ENCODE measurements around the gene SUSD4.

Gene SUSD4

GRCh38 chr1:223188618-223189356 lies 175.2 kb downstream of the SUSD4 start:
- DNase-seq (ENCODE audit: low spot score) = no peak
- no peak overlapping the region for H3K4me3 ChIP-seq (ENCODE audit: low read length in 2 of 2)
- no peak overlapping the region for H4K91ac ChIP-seq (ENCODE audit: low read depth, low read length, poor library complexity)

GRCh38 chr1:223186800-223187199 lies 177.2 kb downstream of the SUSD4 start:
- Histone ChIP-seq H2BK120ac (ENCODE audit: low read depth, low read length) (no peak overlapping the region), H2AK5ac (ENCODE audit: low read depth, low read length) (no peak overlapping the region), H3K4ac (ENCODE audit: low read length) (no peak overlapping the region), H3K27ac (replicated peaks; ENCODE audit: low read length) (no peak overlapping the region), H3K27me3 (ENCODE audit: control insufficient read depth in 3 of 3, insufficient read depth in 3 of 3, low read depth in 1 of 3, low read length in 3 of 3) (no peaks in the 10 kb centered on the region), H2BK15ac (ENCODE audit: low read length) (no peak overlapping the region), H3K18ac (ENCODE audit: low read length) (no peak overlapping the region), H2AFZ (ENCODE audit: low read length) (no peak overlapping the region), H3K36me3 (replicated peaks in 1 of 2; ENCODE audit: control insufficient read depth in 2 of 2, insufficient read depth in 2 of 2, low read length in 2 of 2) (no peaks in the 10 kb centered on the region), H3K4me1 (ENCODE audit: control insufficient read depth in 2 of 2, insufficient read depth in 1 of 2, low read depth in 1 of 2, low read length in 2 of 2) (no peaks in the 10 kb centered on the region), H3K9me3 (replicated peaks in 1 of 2; ENCODE audit: control insufficient read depth in 2 of 2, insufficient read depth in 1 of 2, low read depth in 1 of 2, low read length in 2 of 2) (no peaks in the 10 kb centered on the region), H2BK5ac (ENCODE audit: low read length) (no peak overlapping the region), H3K79me1 (ENCODE audit: low read depth, low read length) (no peaks in the 10 kb centered on the region), H3K9ac (ENCODE audit: low read depth, low read length, poor library complexity) (no peak overlapping the region), H3K4me3 (ENCODE audit: low read length in 2 of 2) (no peak overlapping the region), H3K23ac (ENCODE audit: low read depth, low read length, poor library complexity) (no peak overlapping the region), H4K91ac (ENCODE audit: low read depth, low read length, poor library complexity) (no peak overlapping the region), H3K14ac (ENCODE audit: low read length) (no peak overlapping the region), H3K4me2 (ENCODE audit: insufficient read depth, low read length, poor library complexity, severe bottlenecking) (no peak overlapping the region), H2BK12ac (ENCODE audit: low read length) (no peak overlapping the region), H4K8ac (ENCODE audit: low read depth, low read length) (no peak overlapping the region)
- no CpG with 5 or more reads among the region's 3 CpGs for WGBS, 2 donors (ENCODE audit: extremely low coverage in 2 of 2, insufficient read length in 2 of 2, insufficient replicate concordance in 1 of 2)
- no peak for DNase-seq (ENCODE audit: low spot score)

More at GRCh38 chr1:223188618-223189356, 175.2 kb downstream of the SUSD4 start:
- Histone ChIP-seq H2BK15ac (ENCODE audit: low read length) (no peak overlapping the region), H3K79me1 (ENCODE audit: low read depth, low read length) (no peaks in the 10 kb centered on the region), H3K27me3 (ENCODE audit: control insufficient read depth in 3 of 3, insufficient read depth in 3 of 3, low read depth in 1 of 3, low read length in 3 of 3) (no peaks in the 10 kb centered on the region), H2BK120ac (ENCODE audit: low read depth, low read length) (no peak overlapping the region), H2AK5ac (ENCODE audit: low read depth, low read length) (no peak overlapping the region), H3K23ac (ENCODE audit: low read depth, low read length, poor library complexity) (no peak overlapping the region), H4K8ac (ENCODE audit: low read depth, low read length) (no peak overlapping the region), H3K9ac (ENCODE audit: low read depth, low read length, poor library complexity) (no peak overlapping the region), H3K36me3 (replicated peaks in 1 of 2; ENCODE audit: control insufficient read depth in 2 of 2, insufficient read depth in 2 of 2, low read length in 2 of 2) (no peaks in the 10 kb centered on the region), H3K27ac (replicated peaks; ENCODE audit: low read length) (no peak overlapping the region), H3K18ac (ENCODE audit: low read length) (no peak overlapping the region), H3K14ac (ENCODE audit: low read length) (no peak overlapping the region), H3K4me2 (ENCODE audit: insufficient read depth, low read length, poor library complexity, severe bottlenecking) (no peak overlapping the region), H3K9me3 (replicated peaks in 1 of 2; ENCODE audit: control insufficient read depth in 2 of 2, insufficient read depth in 1 of 2, low read depth in 1 of 2, low read length in 2 of 2) (no peaks in the 10 kb centered on the region), H3K4ac (ENCODE audit: low read length) (no peak overlapping the region), H2BK12ac (ENCODE audit: low read length) (no peak overlapping the region), H3K4me1 (ENCODE audit: control insufficient read depth in 2 of 2, insufficient read depth in 1 of 2, low read depth in 1 of 2, low read length in 2 of 2) (no peaks in the 10 kb centered on the region), H2AFZ (ENCODE audit: low read length) (no peak overlapping the region), H2BK5ac (ENCODE audit: low read length) (no peak overlapping the region)
- whole genome bisulfite sequencing, 2 donors (ENCODE audit: extremely low coverage in 2 of 2, insufficient read length in 2 of 2, insufficient replicate concordance in 1 of 2) = no CpG with 5 or more reads among the region's 5 CpGs

- no peak overlapping the region for H2BK5ac ChIP-seq (ENCODE audit: low read length)
- H2BK12ac ChIP-seq (ENCODE audit: low read length) = no peak overlapping the region
- no peaks in the 10 kb centered on the region for H3K27me3 ChIP-seq (ENCODE audit: control insufficient read depth in 3 of 3, insufficient read depth in 3 of 3, low read depth in 1 of 3, low read length in 3 of 3)
- no peak overlapping the region for H3K23ac ChIP-seq (ENCODE audit: low read depth, low read length, poor library complexity)
- H3K4ac ChIP-seq (ENCODE audit: low read length) = no peak overlapping the region
- DNase-seq (ENCODE audit: low spot score) = no peak
- no peak overlapping the region for H3K18ac ChIP-seq (ENCODE audit: low read length)
- no peak overlapping the region for H3K9ac ChIP-seq (ENCODE audit: low read depth, low read length, poor library complexity)
- no peak overlapping the region for H2BK120ac ChIP-seq (ENCODE audit: low read depth, low read length)
- peaks cover 0 to 2% of the 10 kb centered on the region in 2 donors for H3K9me3 ChIP-seq (replicated peaks in 1 of 2; ENCODE audit: control insufficient read depth in 2 of 2, insufficient read depth in 1 of 2, low read depth in 1 of 2, low read length in 2 of 2)
- H3K14ac ChIP-seq (ENCODE audit: low read length) = no peak overlapping the region
- H2AK5ac ChIP-seq (ENCODE audit: low read depth, low read length) = no peak overlapping the region
- WGBS, 2 donors (ENCODE audit: extremely low coverage in 2 of 2, insufficient read length in 2 of 2, insufficient replicate concordance in 1 of 2) = no CpG with 5 or more reads among the region's 9 CpGs
- H3K4me2 ChIP-seq (ENCODE audit: insufficient read depth, low read length, poor library complexity, severe bottlenecking) = no peak overlapping the region
- H3K4me1 ChIP-seq (ENCODE audit: control insufficient read depth in 2 of 2, insufficient read depth in 1 of 2, low read depth in 1 of 2, low read length in 2 of 2) = peaks cover 0 to 2% of the 10 kb centered on the region in 2 donors
- no peaks in the 10 kb centered on the region for H3K79me1 ChIP-seq (ENCODE audit: low read depth, low read length)
- no peak overlapping the region for H2BK15ac ChIP-seq (ENCODE audit: low read length)
- H2AFZ ChIP-seq (ENCODE audit: low read length) = no peak overlapping the region
- H4K8ac ChIP-seq (ENCODE audit: low read depth, low read length) = no peak overlapping the region
- H3K4me3 ChIP-seq (ENCODE audit: low read length in 2 of 2) = no peak overlapping the region
- no peak overlapping the region for H3K27ac ChIP-seq (replicated peaks; ENCODE audit: low read length)
- no peaks in the 10 kb centered on the region for H3K36me3 ChIP-seq (replicated peaks in 1 of 2; ENCODE audit: control insufficient read depth in 2 of 2, insufficient read depth in 2 of 2, low read length in 2 of 2)
- no peak overlapping the region for H4K91ac ChIP-seq (ENCODE audit: low read depth, low read length, poor library complexity)
These were observed 180.6 kb downstream of the SUSD4 start for GRCh38 chr1:223183268-223183862.

GRCh38 chr1:223180731-223181321 lies 183.2 kb downstream of the SUSD4 start:
- H2BK5ac ChIP-seq (ENCODE audit: low read length) = no peak overlapping the region
- H3K18ac ChIP-seq (ENCODE audit: low read length) = no peak overlapping the region
- H3K4me1 ChIP-seq (ENCODE audit: control insufficient read depth in 2 of 2, insufficient read depth in 1 of 2, low read depth in 1 of 2, low read length in 2 of 2) = peaks cover 0 to 2% of the 10 kb centered on the region in 2 donors
- no peak overlapping the region for H3K27ac ChIP-seq (replicated peaks; ENCODE audit: low read length)
- no peak for DNase-seq (ENCODE audit: low spot score)
- H3K4me3 ChIP-seq (ENCODE audit: low read length in 2 of 2) = no peak overlapping the region
- peaks cover 0 to 2% of the 10 kb centered on the region in 2 donors for H3K9me3 ChIP-seq (replicated peaks in 1 of 2; ENCODE audit: control insufficient read depth in 2 of 2, insufficient read depth in 1 of 2, low read depth in 1 of 2, low read length in 2 of 2)
- no peak overlapping the region for H2BK15ac ChIP-seq (ENCODE audit: low read length)
- H3K14ac ChIP-seq (ENCODE audit: low read length) = no peak overlapping the region
- H3K79me1 ChIP-seq (ENCODE audit: low read depth, low read length) = no peaks in the 10 kb centered on the region
- no peak overlapping the region for H2BK120ac ChIP-seq (ENCODE audit: low read depth, low read length)
- H2BK12ac ChIP-seq (ENCODE audit: low read length) = no peak overlapping the region
- H4K8ac ChIP-seq (ENCODE audit: low read depth, low read length) = no peak overlapping the region
- H3K9ac ChIP-seq (ENCODE audit: low read depth, low read length, poor library complexity) = no peak overlapping the region
- H3K23ac ChIP-seq (ENCODE audit: low read depth, low read length, poor library complexity) = no peak overlapping the region
- H2AFZ ChIP-seq (ENCODE audit: low read length) = no peak overlapping the region
- no peaks in the 10 kb centered on the region for H3K27me3 ChIP-seq (ENCODE audit: control insufficient read depth in 3 of 3, insufficient read depth in 3 of 3, low read depth in 1 of 3, low read length in 3 of 3)
- no peak overlapping the region for H3K4ac ChIP-seq (ENCODE audit: low read length)
- H4K91ac ChIP-seq (ENCODE audit: low read depth, low read length, poor library complexity) = no peak overlapping the region
- no peak overlapping the region for H3K4me2 ChIP-seq (ENCODE audit: insufficient read depth, low read length, poor library complexity, severe bottlenecking)
- no CpG with 5 or more reads among the region's 5 CpGs for WGBS, 2 donors (ENCODE audit: extremely low coverage in 2 of 2, insufficient read length in 2 of 2, insufficient replicate concordance in 1 of 2)
- H3K36me3 ChIP-seq (replicated peaks in 1 of 2; ENCODE audit: control insufficient read depth in 2 of 2, insufficient read depth in 2 of 2, low read length in 2 of 2) = no peaks in the 10 kb centered on the region
- no peak overlapping the region for H2AK5ac ChIP-seq (ENCODE audit: low read depth, low read length)

Data from neuronal stem cell (in vitro differentiated cells).